NCI-H1694 treated with DMSO at 0.1 percent for 48 hours (cell line): Measurements from ENCODE around the gene KCNE1.
"Not testable (repeated sequence)": the region's sequence is repeated elsewhere in the genome, so short reads cannot be mapped to it uniquely, and the experiment has no call there.

Experiments
- DNase-seq: peaks from one replicate; lab custom pipeline; 2025; lab: John Stamatoyannopoulos, UW

KCNE1 gene

GRCh38 chr21:34407294-34407693 lies 104.7 kb downstream of the KCNE1 start:
- not testable (repeated sequence) for DNase-seq

- not testable (repeated sequence) for DNase-seq
Measured at GRCh38 chr21:34406676-34407075, 105.3 kb downstream of the KCNE1 start.

DNA sequence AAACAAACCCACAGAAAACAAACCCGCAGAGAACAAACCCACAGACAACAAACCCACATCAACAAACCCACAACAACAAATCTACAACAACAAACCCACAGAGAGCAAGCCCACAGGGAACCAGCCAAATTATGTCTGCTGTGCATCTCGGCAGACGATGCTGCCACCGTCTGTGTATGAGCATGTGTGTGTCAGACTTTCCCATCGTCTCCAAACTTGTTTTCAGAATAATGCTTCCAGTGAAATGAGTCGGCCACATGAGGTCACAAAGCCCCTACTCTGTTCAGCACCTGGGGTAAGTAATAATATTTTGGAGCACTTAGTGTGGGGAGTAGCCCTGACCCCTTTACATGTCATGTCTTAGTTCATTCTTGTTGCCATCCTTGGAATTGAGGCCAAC lies 105.9 kb downstream of the KCNE1 start:
- not testable (repeated sequence) for DNase-seq

- DNase-seq, result not testable (repeated sequence)
Measured at GRCh38 chr21:34405686-34406085, 106.3 kb downstream of the KCNE1 start.

GRCh38 chr21:34404742-34405141 lies 107.3 kb downstream of the KCNE1 start:
- DNase-seq, result not testable (repeated sequence)

GRCh38 chr21:34400522-34400921 lies 111.5 kb downstream of the KCNE1 start:
- DNase-seq, result not testable (repeated sequence)
